HCT116 (cell line): ENCODE measurements around the gene SYNE1. TPM values are rescaled to one million over a fixed set of nuclear protein-coding genes. Genes with fewer than 3 reads are reported as not detected.

ENCODE experiments used
- ATAC-seq: fragments of 200-7000 bp; cut with Tn5 transposase; 2 replicates; pipeline ENCODE4 v1.9.1; 2020; ENCODE audit warnings: mild to moderate bottlenecking, moderate library complexity
- BruUV-seq: library from RNA; stranded (reverse); fragments of 400-500 nt; replicated peaks from 2 replicates; lab custom pipeline; 2021; lab: Mats Ljungman, UMichigan
- CTCF ChIA-PET: fragments of 300-600 bp; sonication (Branson Sonifier 250); formaldehyde crosslinking; loops from one replicate; lab custom pipeline; 2021; ENCODE audit warnings: antibody characterized with exemption; lab: Charles Lee
- POLR2A ChIA-PET: fragments of 300-600, 350-600 bp; sonication (Branson Sonifier 250); formaldehyde crosslinking; loops from one replicate; lab custom pipeline; 2021; ENCODE audit warnings: antibody characterized with exemption; lab: Charles Lee
- RAD21 ChIA-PET, 2 experiments: fragments of 300-600 bp; sonication (Branson Sonifier 250); formaldehyde crosslinking; loops; one replicate each; lab custom pipeline; 2023; ENCODE audit warnings: low total read pairs in 2 of 2; ENCODE audit not compliant: uncharacterized antibody in 2 of 2, unreplicated experiment in 2 of 2, low non-redundant PET in 1 of 2; lab: Charles Lee
- DNase-seq: peaks from one replicate; pipeline ENCODE4 v3.0.0-alpha.2; 2010; ENCODE audit warnings: low read depth, low spot score
- H2AFZ ChIP-seq: fragments of 200-600 bp; shearing (Covaris generic), sonication (generic); 2 replicates; pipeline ENCODE4 v1.6.1; 2017; ENCODE audit warnings: low read depth, mixed run types, mixed read lengths, antibody characterized with exemption, low read length; ENCODE audit not compliant: poor library complexity, severe bottlenecking
- H3K27ac ChIP-seq: 2 replicates; pipeline ENCODE4 v1.5.1; 2012; ENCODE audit warnings: low read depth, low read length
- H3K27me3 ChIP-seq: fragments of 200-600 bp; sonication (generic); 2 replicates; pipeline ENCODE4 v1.6.1; 2016; ENCODE audit warnings: mixed run types, low read length, mixed read lengths; ENCODE audit not compliant: insufficient read depth
- H3K36me3 ChIP-seq, 2 experiments: fragments of 200-500 bp in 1 of 2; fragments of 200-600 bp in 1 of 2; sonication (Bioruptor generic) in 1 of 2; sonication (generic) in 1 of 2; 2 replicates each; pipeline versions ENCODE4 v1.5.1 to v1.6.1; 2014 to 2016; ENCODE audit warnings: low read length in 2 of 2, inconsistent platforms in 1 of 2, mixed read lengths in 1 of 2, mixed run types in 1 of 2; ENCODE audit not compliant: insufficient read depth in 2 of 2, control insufficient read depth in 1 of 2
- H3K4me1 ChIP-seq, 2 experiments: fragments of 200-600 bp in 1 of 2; sonication (generic) in 1 of 2; 2 replicates each; pipeline versions ENCODE4 v1.5.1 to v1.6.1; 2012 to 2017; ENCODE audit warnings: low read length in 2 of 2, inconsistent platforms in 1 of 2, mild to moderate bottlenecking in 1 of 2, mixed read lengths in 1 of 2, mixed run types in 1 of 2, moderate library complexity in 1 of 2; ENCODE audit not compliant: insufficient read depth in 2 of 2, control insufficient read depth in 1 of 2
- H3K4me2 ChIP-seq: fragments of 200-600 bp; sonication (generic); 2 replicates; pipeline ENCODE4 v1.6.1; 2017; ENCODE audit warnings: mixed run types, low read length, mixed read lengths
- H3K4me3 ChIP-seq, 2 experiments: fragments of 200-600 bp in 1 of 2; sonication (generic) in 1 of 2; replicated peaks in 1 of 2; 2 replicates each; pipeline ENCODE4 v1.5.1; 2011 to 2016; ENCODE audit warnings: low read length in 2 of 2, control low read depth in 1 of 2, low read depth in 1 of 2, mild to moderate bottlenecking in 1 of 2, mixed read lengths in 1 of 2, mixed run types in 1 of 2
- H3K79me2 ChIP-seq: fragments of 200-600 bp; sonication (generic); 2 replicates; pipeline ENCODE4 v1.6.1; 2017; ENCODE audit warnings: mild to moderate bottlenecking, mixed run types, low read length, moderate library complexity, mixed read lengths; ENCODE audit not compliant: insufficient read depth
- H3K9ac ChIP-seq: fragments of 200-600 bp; sonication (generic); 2 replicates; pipeline ENCODE4 v1.6.1; 2016; ENCODE audit warnings: low read length, mixed read lengths
- H3K9me2 ChIP-seq: fragments of 200-600 bp; sonication (generic), shearing (Covaris generic); 2 replicates; pipeline ENCODE4 v1.6.1; 2017; ENCODE audit warnings: mixed run types, mild to moderate bottlenecking, moderate library complexity; ENCODE audit not compliant: insufficient read depth
- H3K9me3 ChIP-seq, 2 experiments: fragments of 200-500 bp in 1 of 2; fragments of 200-600 bp in 1 of 2; sonication (Bioruptor generic) in 1 of 2; sonication (generic) in 1 of 2; 2 replicates each; pipeline ENCODE4 v1.6.1; 2014 to 2017; ENCODE audit warnings: low read length in 2 of 2, mixed read lengths in 2 of 2, inconsistent platforms in 1 of 2, low read depth in 1 of 2, mild to moderate bottlenecking in 1 of 2, mixed run types in 1 of 2, moderate library complexity in 1 of 2; ENCODE audit not compliant: control insufficient read depth in 1 of 2, insufficient read depth in 1 of 2
- H4K20me1 ChIP-seq: fragments of 200-600 bp; sonication (generic), shearing (Covaris generic); 2 replicates; pipeline ENCODE4 v1.6.1; 2017; ENCODE audit warnings: mixed run types, mild to moderate bottlenecking, moderate library complexity; ENCODE audit not compliant: insufficient read depth
- EGR1 ChIP-seq: IDR thresholded peaks from 2 replicates; pipeline ENCODE4 v1.6.1; 2012; ENCODE audit warnings: low read depth
- POLR2A ChIP-seq: IDR thresholded peaks from 2 replicates; pipeline ENCODE4 v1.7.0; 2011; ENCODE audit warnings: borderline replicate concordance; ENCODE audit not compliant: insufficient read depth, insufficient read length; ENCODE audit errors: extremely low read depth
- SRF ChIP-seq: IDR thresholded peaks from 2 replicates; pipeline ENCODE4 v1.6.1; 2012; ENCODE audit warnings: low read depth
- TCF7L2 ChIP-seq: IDR thresholded peaks from 2 replicates; pipeline ENCODE4 v1.7.0; 2011; ENCODE audit warnings: borderline replicate concordance, inconsistent platforms; ENCODE audit not compliant: insufficient read depth, insufficient read length; ENCODE audit errors: extremely low read depth
- ZBTB33 ChIP-seq: IDR thresholded peaks from 2 replicates; pipeline ENCODE4 v1.6.1; 2011; ENCODE audit warnings: mild to moderate bottlenecking, low read length, moderate library complexity; ENCODE audit not compliant: insufficient replicate concordance; ENCODE audit errors: extremely low read depth
- ZNF274 ChIP-seq: fragments of 200-500 bp; sonication (Bioruptor generic); IDR thresholded peaks from 2 replicates; pipeline ENCODE4 v1.6.1; 2014; ENCODE audit warnings: mild to moderate bottlenecking, low read depth, low read length, inconsistent platforms
- intact Hi-C: fragments of 100-400 bp; cut with micrococcal nuclease; formaldehyde crosslinking; loops from 2 replicates; pipeline ENCODE4 v1.10.0; 2022
- total RNA-seq: library from RNA; stranded (reverse); gene quantifications from one replicate; pipeline ENCODE4 v1.2.1, GENCODE V29; 2021; ENCODE audit not compliant: unreplicated experiment
- TF ChIP-seq, protein P1 (sequence below): IDR thresholded peaks from 2 replicates; pipeline ENCODE4 v1.6.1; 2012; ENCODE audit warnings: low read depth

The SYNE1 gene
- total RNA-seq, 1 experiment from 2014 or later: 5.4 TPM

DNA sequence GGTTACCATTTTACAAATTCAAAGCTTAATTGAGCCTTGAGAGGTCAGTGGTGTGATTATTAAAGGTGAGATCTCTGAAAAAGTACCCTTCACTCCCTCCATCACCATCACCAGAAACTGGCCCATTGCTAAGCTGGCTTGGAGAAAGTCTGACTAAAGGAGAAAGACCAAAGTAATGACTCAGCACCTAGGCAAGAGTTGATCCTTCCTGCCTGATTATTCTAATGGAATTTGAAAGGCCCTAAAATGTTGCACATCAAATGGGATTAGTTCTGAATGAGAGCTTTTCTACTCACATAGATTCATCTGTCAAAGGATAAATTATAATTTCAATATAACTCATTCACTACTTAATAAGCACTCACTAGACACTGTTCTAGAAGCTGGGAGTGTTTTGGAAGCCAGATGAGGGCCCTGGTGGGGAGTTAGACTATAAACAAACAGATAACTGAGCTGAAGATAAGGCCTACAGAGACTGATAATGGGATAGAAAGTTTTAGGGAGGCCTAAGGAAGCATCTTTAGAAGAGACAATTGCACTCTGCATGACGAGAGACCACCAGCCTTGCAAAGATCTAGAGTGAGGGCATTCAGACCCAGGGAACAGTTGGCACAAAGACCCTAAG is 366.7 kb downstream of the SYNE1 start:
- Histone ChIP-seq H3K27ac (no peak overlapping the region), H3K79me2 (no peaks in the 10 kb centered on the region), H3K27me3 (no peaks in the 10 kb centered on the region), H3K36me3 (no peaks in the 10 kb centered on the region), H3K4me2 (no peak overlapping the region), H4K20me1 (no peaks in the 10 kb centered on the region), H3K9me3 (no peaks in the 10 kb centered on the region), H3K9me2 (no peaks in the 10 kb centered on the region), H3K4me3 (no peak overlapping the region), H2AFZ (no peak overlapping the region), H3K9ac (no peak overlapping the region), H3K4me1 (no peaks in the 10 kb centered on the region)
- intact Hi-C loops: loop anchor here (10.0 kb wide), 1 partner anchor 404 kb away; no protein-coding TSS in a partner anchor
- no TSS peak for BruUV-seq
- ChIA-PET POLR2A (no interaction called here), RAD21 (no interaction called here), CTCF (no interaction called here)
- ATAC-seq: no peak
- no peak for DNase-seq
- TF ChIP-seq, protein P1, sequence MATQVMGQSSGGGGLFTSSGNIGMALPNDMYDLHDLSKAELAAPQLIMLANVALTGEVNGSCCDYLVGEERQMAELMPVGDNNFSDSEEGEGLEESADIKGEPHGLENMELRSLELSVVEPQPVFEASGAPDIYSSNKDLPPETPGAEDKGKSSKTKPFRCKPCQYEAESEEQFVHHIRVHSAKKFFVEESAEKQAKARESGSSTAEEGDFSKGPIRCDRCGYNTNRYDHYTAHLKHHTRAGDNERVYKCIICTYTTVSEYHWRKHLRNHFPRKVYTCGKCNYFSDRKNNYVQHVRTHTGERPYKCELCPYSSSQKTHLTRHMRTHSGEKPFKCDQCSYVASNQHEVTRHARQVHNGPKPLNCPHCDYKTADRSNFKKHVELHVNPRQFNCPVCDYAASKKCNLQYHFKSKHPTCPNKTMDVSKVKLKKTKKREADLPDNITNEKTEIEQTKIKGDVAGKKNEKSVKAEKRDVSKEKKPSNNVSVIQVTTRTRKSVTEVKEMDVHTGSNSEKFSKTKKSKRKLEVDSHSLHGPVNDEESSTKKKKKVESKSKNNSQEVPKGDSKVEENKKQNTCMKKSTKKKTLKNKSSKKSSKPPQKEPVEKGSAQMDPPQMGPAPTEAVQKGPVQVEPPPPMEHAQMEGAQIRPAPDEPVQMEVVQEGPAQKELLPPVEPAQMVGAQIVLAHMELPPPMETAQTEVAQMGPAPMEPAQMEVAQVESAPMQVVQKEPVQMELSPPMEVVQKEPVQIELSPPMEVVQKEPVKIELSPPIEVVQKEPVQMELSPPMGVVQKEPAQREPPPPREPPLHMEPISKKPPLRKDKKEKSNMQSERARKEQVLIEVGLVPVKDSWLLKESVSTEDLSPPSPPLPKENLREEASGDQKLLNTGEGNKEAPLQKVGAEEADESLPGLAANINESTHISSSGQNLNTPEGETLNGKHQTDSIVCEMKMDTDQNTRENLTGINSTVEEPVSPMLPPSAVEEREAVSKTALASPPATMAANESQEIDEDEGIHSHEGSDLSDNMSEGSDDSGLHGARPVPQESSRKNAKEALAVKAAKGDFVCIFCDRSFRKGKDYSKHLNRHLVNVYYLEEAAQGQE: no peak
- TF ChIP-seq ZBTB33 (no peak), EGR1 (no peak), TCF7L2 (no peak), SRF (no peak), ZNF274 (no peak), POLR2A (no peak)
